Measurements from ENCODE around the gene PLA2G4C.
"Not testable (repeated sequence)": the region's sequence is repeated elsewhere in the genome, so short reads cannot be mapped to it uniquely, and the experiment has no call there.

PLA2G4C gene

DNA sequence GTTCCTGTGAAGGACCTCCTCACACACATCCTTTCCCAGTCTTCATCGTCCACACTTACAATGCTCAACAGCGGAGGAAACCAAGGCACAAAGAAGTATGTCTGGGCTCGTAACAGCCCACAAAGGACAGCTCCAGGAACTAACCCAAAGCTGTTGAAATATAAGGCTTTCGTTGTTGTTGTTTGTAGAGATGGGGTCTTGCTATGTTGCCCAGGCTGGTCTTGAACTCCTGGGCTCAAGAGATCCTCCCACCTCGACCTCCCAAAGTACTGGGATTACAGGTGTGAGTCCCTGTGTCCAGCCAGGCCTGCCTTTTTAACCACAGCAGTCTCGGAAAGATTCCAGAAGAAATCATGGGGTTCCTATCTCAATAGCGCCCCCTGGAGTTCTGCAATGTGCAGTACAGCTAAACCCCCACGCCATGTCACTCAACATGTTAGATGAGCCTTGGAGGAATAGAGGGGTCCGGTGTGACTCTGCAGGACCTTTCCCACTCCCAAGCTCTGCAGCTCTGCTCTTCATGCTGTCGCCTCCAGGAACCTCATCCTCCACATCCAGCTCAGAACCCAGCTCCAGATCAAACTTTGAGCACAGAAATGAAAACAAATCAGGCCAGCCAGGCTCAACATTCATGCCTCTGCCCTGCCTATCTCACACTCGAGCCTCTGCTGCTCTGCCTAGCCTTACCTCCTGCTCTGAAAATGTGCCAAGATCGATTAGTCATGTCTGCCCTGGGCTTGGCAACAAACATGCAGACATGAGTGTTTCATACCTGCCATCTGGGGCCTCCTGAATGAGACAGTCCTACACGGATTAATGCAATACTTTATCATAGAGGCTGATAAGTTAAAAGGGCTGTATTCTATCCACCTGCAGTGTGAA, 7.5 kb downstream of the PLA2G4C start:
- in situ Hi-C loops (cut with MboI; ENCODE audit: low sequenced_read_pairs, unreplicated experiment): loop anchor here (10.0 kb wide), 2 partner anchors 52 to 162 kb away; no protein-coding TSS in a partner anchor
- peak; percentile 66 for DNase-seq (ENCODE audit: low spot score)

GRCh38 chr19:48095612-48096175, 14.9 kb downstream of the PLA2G4C start:
- no peak for DNase-seq (ENCODE audit: low spot score)
- TF ChIP-seq, protein P1, sequence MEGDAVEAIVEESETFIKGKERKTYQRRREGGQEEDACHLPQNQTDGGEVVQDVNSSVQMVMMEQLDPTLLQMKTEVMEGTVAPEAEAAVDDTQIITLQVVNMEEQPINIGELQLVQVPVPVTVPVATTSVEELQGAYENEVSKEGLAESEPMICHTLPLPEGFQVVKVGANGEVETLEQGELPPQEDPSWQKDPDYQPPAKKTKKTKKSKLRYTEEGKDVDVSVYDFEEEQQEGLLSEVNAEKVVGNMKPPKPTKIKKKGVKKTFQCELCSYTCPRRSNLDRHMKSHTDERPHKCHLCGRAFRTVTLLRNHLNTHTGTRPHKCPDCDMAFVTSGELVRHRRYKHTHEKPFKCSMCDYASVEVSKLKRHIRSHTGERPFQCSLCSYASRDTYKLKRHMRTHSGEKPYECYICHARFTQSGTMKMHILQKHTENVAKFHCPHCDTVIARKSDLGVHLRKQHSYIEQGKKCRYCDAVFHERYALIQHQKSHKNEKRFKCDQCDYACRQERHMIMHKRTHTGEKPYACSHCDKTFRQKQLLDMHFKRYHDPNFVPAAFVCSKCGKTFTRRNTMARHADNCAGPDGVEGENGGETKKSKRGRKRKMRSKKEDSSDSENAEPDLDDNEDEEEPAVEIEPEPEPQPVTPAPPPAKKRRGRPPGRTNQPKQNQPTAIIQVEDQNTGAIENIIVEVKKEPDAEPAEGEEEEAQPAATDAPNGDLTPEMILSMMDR (IDR thresholded peaks at IDR 0.05; ENCODE audit: borderline replicate concordance, control extremely low read depth, extremely low read depth, insufficient read depth, missing control alignments): no peak
- in situ Hi-C loops (cut with MboI; ENCODE audit: low sequenced_read_pairs, unreplicated experiment): loop anchor here (25.0 kb wide), 1 partner anchor 133 kb away; no protein-coding TSS in a partner anchor

More for the DNA sequence above, 7.5 kb downstream of the PLA2G4C start:
- TF ChIP-seq, protein P1 (IDR thresholded peaks at IDR 0.05; ENCODE audit: borderline replicate concordance, control extremely low read depth, extremely low read depth, insufficient read depth, missing control alignments): peak; percentile 46

DNA sequence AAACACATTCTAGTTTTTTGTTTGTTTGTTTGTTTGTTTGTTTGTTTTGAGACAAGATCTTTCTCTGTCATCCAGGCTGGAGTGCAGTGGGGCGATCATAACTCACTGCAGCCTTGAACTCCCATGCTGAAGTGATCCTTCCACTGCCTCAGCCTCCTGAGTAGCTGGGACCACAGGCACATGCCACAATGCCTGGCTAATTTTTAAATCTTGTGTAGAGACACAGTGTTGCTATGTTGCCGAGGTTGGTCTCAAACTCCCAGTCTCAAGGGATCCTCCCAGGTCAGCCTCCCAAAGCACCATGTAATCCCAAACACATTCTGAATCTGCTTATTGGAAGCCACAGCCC, 15.8 kb downstream of the PLA2G4C start:
- in situ Hi-C loops (cut with MboI; ENCODE audit: low sequenced_read_pairs, unreplicated experiment): loop anchor here (25.0 kb wide), 1 partner anchor 133 kb away; no protein-coding TSS in a partner anchor
- TF ChIP-seq, protein P1 (IDR thresholded peaks at IDR 0.05; ENCODE audit: borderline replicate concordance, control extremely low read depth, extremely low read depth, insufficient read depth, missing control alignments): no peak
- no peak for DNase-seq (ENCODE audit: low spot score)

DNA sequence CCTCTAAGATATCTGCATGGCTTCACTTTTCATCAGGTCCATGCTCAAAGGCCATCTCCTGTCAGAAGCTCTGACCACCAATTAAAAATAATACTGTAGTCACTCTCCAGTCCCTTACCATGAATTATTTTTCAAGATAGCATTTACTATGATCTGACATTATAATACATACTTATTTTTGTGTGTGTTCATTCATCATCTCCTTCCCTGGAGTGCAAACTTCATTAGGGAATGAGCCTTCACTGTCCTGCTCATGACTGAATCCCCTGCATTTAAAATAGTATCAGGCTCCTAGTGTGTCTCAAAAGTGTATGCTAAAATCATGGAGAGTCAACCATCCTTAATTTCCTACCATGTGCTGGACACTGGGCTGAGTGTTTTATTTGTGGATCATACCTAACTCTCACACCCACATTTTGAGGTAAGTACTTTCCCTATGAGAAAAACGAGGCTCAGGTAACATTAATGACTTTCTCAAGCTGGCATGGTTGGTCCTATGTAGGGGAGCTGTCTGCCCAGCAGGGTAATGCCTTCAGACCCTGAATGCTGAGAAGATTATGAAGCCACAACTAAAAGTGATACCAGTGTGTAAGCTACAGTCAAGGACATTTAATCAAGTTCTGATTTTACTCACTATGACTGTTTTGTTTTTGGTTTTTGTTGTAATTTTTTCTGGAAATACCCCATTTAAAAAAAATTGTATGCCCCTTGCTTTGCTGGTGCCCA, 16.3 kb downstream of the PLA2G4C start:
- TF ChIP-seq, protein P1 (IDR thresholded peaks at IDR 0.05; ENCODE audit: borderline replicate concordance, control extremely low read depth, extremely low read depth, insufficient read depth, missing control alignments): no peak
- in situ Hi-C loops (cut with MboI; ENCODE audit: low sequenced_read_pairs, unreplicated experiment): loop anchor here (25.0 kb wide), 1 partner anchor 132 kb away; no protein-coding TSS in a partner anchor
- no peak for DNase-seq (ENCODE audit: low spot score)

DNA sequence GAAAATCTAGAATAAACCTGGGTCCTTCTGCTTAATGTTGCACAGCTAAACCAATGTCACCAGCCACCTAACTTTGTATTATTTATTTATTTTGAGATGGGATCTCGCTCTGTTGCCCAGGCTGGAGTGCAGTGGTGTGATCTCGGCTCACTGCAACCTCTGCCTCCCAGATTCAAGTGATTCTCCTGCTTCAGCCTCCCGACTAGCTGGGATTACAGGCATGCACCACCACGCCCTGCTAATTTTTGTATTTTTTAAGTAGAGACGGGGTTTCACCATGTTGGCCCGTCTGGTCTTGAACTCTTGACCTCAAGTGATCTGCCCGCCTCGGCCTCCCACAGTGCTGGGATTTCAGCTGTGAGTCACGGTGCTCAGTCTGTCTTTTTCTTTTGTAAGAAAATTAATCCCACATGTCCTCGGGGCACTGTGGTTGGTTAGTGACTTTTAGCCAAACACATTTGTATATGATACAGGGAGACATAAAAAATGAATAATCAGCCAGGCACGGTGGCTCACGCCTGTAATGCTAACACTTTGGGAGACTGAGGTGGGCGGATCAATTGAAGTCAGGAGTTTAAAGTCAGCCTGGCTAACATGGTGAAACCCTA, 19.4 kb downstream of the PLA2G4C start:
- in situ Hi-C loops (cut with MboI; ENCODE audit: low sequenced_read_pairs, unreplicated experiment): loop anchor here (25.0 kb wide), 1 partner anchor 129 kb away; no protein-coding TSS in a partner anchor
- not testable (repeated sequence) for DNase-seq (ENCODE audit: low spot score)

- TF ChIP-seq, protein P1 (IDR thresholded peaks at IDR 0.05; ENCODE audit: borderline replicate concordance, control extremely low read depth, extremely low read depth, insufficient read depth, missing control alignments): no peak
- in situ Hi-C loops (cut with MboI; ENCODE audit: low sequenced_read_pairs, unreplicated experiment): loop anchor here (25.0 kb wide), 1 partner anchor 128 kb away; no protein-coding TSS in a partner anchor
- no peak for DNase-seq (ENCODE audit: low spot score)
These were observed 20.3 kb downstream of the PLA2G4C start for GRCh38 chr19:48090281-48090802.

- DNase-seq (ENCODE audit: low spot score): not testable (repeated sequence)
- in situ Hi-C loops (cut with MboI; ENCODE audit: low sequenced_read_pairs, unreplicated experiment): loop anchor here (25.0 kb wide), 1 partner anchor 127 kb away; no protein-coding TSS in a partner anchor
These were observed 21.6 kb downstream of the PLA2G4C start for GRCh38 chr19:48088991-48089390.

All from GM13976 (cell line).